ENCODE results near the gene TNFRSF1A.

Gene TNFRSF1A

DNA sequence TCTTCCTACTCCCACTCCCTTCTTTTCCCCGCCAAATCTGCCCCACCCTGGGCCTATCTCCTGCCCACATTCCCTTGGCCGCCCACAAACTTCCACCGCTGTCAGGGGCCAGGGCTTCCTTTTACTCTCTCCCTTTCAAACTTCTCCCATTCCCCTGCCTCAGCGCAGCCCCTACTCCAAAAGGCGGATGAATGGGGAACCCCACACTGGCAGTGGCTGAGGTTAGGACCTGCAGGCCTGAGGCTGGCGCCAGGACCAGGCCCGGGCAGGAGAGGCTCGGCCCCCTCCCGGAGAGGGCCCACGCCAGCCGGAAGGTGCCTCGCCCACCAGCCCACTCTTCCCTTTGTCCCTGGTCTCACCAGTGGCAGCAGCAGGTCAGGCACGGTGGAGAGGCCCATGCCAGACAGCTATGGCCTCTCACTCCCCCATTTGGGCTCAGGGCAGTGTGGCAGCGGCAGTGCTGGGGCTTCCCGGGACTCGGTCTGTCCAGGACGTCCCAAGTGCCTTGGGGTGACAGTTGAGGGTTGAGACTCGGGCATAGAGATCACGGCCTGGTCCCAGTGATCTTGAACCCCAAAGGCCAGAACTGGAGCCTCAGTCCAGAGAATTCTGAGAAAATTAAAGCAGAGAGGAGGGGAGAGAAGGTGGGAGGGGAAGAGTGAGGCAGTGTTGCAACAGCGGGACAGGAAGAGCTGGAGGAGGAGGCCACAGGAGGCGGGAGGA is at the start of gene TNFRSF1A:
TSS of gene TNFRSF1A (minus strand) at position 660 of the 723 bp plus-strand sequence. CDS start at position 398, 262 bp downstream.
- no peak for DNase-seq

- no peak for DNase-seq
Observed at GRCh38 chr12:6391013-6391412, 49.1 kb upstream of the TNFRSF1A start.

- no peak for DNase-seq
Observed at GRCh38 chr12:6390084-6390799, 48.4 kb upstream of the TNFRSF1A start.

DNA sequence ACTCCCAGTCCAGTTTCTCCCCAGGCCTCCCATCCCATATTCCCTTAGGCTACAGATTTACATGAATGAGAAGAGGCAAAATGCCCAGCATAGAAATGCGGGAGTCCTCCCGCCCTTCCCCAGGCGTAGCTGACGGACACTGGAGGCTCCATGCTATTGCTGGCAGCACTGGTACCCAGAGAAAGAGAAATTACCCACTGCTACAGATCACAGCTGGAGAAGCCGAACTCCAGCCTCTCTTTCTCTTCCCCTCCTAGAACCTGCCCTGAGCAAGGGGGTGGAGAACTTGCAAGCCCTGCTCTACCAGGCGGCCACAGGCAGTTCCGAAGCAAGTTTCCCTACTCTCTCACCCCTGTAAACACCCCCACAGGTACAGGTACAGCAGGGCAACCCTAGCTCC is 45.7 kb upstream of the TNFRSF1A start:
- DNase-seq = no peak

DNA sequence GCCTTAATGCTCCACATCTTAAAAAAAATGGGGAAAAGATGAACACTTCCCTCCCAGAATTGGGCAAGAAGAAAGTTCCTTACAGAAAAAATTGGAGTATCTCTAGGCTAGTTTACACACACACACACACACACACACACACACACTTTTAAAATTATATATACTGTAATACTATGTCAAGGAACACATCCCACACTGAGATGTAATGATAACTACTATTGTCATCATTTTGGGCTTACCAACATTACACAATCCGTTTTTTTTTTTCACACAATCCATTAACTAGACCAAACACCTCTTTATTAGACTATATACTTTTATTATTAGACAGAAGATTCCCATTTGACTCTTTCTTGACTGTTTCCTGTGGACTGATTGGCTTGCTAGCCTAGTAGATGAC is 44.6 kb upstream of the TNFRSF1A start:
- DNase-seq = no peak

GRCh38 chr12:6386038-6386437 is 44.2 kb upstream of the TNFRSF1A start:
- no peak for DNase-seq

DNA sequence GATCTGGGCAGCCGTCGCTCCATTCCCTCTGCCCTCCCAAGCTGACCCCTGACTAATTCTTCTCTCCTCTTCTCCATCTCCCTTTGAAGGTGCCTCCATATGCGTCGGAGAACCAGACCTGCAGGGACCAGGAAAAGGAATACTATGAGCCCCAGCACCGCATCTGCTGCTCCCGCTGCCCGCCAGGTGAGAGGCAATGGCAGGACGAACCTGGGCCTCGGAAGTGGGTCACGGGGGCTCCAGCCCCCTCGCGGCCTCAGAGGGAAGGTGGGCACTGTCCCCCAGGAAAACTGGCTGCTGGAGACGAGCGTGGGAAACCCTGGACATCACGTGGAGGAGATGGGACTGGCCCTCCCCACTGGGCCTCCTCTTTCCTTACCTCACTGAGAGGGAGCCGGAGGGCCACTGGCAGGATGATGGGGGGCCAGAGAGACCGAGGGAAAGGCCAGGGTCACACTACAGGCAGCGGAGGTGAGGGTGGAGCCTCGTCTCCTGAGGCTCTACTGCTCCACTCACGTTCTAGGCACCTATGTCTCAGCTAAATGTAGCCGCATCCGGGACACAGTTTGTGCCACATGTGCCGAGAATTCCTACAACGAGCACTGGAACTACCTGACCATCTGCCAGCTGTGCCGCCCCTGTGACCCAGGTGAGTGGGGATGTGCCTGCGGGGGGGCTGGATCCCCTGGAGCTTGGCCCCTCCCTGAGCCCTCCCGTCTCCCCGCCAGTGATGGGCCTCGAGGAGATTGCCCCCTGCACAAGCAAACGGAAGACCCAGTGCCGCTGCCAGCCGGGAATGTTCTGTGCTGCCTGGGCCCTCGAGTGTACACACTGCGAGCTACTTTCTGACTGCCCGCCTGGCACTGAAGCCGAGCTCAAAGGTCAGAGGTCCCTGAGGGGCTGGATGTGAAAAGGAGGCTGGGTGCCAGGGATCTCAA is 42.9 kb upstream of the TNFRSF1A start:
- DNase-seq = no peak

DNA sequence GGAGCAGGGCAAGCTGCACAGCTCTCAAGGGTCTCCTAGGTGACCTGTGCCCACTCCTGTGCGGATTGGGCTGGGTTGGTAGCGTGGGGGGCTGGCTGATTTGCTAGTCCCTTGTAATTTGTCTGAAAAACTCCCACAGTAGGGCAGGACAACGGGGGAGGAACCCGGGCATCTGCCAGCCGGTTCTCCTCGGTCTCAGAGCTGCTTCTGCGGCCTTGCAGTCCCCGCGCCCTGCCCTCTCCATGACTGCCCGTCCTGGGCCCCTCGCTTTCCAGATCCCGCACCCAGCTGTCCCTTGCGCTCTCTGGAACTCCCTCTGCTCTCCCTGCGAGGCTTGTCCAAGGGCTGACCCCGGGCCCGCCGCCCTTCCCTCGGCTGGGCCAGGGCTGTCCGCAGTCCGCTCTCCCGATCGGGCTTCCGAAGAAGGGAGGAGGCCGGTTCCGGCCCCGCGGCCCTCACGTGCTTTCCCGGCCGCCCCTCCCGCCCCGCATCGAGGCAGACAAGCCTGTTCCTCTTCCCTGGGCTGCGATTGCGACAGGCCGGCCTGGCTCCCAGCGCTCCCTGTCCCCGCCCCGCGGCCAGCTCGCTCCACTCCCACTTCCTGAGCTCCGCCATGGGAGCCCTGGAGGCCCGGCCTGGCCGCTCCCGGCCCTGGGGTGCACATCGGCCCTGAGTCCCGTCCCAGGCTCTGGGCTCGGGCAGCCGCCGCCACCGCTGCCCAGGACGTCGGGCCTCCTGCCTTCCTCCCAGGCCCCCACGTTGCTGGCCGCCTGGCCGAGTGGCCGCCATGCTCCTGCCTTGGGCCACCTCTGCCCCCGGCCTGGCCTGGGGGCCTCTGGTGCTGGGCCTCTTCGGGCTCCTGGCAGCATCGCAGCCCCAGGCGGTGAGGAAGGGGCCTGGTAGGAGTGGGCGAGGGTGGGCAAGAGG is 42.0 kb upstream of the TNFRSF1A start, which contains the start of gene LTBR:
TSS of gene LTBR (plus strand) at position 591 of the 927 bp plus-strand sequence. CDS start at position 788, 197 bp downstream.
- DNase-seq = no peak

DNA sequence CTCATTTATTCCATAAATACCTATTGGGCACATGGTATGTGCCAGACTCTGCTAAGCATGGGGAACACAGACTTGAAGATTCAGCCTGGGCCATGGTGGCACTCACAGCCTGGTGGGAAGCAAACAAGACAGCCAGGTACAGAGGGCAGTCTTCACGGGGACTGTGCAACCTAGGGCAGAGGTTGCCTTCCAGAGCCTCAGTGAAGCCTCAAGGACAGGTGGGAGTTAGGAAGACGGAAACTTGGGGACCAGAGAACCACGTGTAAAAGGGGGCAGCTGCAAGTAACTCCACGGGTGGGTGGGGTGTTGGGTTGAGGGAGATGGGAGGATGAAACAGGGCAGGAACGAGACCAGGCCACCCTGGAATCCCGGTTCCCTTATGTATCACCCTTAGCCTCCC is 41.1 kb upstream of the TNFRSF1A start:
- DNase-seq = no peak

- DNase-seq = no peak
Observed at GRCh38 chr12:6382371-6382770, 40.5 kb upstream of the TNFRSF1A start.

GRCh38 chr12:6380141-6381121 is 38.6 kb upstream of the TNFRSF1A start:
- DNase-seq = no peak

DNA sequence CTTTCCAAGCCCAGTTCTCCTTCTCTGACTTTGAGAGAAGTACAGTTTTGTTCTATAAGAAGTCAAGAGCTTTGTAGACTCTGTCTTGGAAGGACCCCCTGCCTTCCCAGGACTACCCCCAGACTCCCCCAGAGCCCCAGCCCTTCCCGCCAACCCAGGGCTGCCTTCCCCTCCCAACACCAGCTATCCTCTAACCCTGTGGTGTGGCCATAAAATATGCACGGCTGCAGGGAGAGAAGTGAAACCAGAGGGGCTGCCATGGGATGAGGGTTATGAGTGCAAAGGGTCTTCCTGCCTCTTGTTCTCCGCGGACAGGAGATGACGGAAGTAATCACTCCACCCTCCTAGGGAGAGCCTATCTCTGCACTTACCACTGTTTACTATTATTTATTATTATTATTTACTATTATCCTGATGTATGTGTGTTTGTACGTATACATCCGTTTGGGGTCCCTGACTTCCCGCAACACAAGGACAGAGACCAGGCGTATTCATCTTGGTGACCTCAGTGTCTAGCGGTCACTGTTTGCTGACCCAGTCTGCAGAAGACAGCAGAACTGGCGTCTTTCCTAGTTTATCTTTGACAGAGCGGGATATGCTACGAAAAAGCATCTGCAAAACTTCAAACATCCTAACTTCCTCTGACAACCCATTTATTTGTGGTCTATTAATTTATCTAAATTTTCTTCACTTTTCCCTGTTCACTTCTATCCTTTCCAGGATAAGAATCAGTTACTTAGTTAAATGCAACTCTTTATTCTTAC is 37.0 kb upstream of the TNFRSF1A start:
- DNase-seq = no peak

DNA sequence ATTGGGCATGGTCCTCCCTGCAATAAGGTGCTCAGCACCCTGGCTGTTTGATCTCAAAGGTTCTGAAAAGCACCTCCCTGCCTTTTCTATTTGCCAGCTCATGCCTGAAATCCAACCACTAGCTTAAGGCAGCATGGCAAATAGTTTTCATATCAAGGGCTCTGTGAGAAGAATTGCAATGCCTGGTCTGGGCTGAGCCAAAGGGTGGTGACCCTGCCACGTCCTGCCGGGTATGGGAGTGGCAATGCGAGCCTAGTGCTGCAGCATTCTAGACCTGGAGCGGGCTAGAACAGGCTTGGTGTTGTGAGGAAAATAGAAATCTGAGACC is 35.8 kb upstream of the TNFRSF1A start:
- no peak for DNase-seq

- DNase-seq = no peak
Observed at GRCh38 chr12:6376870-6377666, 35.2 kb upstream of the TNFRSF1A start.

- DNase-seq = no peak
Observed at GRCh38 chr12:6376079-6376869, 34.4 kb upstream of the TNFRSF1A start.

DNA sequence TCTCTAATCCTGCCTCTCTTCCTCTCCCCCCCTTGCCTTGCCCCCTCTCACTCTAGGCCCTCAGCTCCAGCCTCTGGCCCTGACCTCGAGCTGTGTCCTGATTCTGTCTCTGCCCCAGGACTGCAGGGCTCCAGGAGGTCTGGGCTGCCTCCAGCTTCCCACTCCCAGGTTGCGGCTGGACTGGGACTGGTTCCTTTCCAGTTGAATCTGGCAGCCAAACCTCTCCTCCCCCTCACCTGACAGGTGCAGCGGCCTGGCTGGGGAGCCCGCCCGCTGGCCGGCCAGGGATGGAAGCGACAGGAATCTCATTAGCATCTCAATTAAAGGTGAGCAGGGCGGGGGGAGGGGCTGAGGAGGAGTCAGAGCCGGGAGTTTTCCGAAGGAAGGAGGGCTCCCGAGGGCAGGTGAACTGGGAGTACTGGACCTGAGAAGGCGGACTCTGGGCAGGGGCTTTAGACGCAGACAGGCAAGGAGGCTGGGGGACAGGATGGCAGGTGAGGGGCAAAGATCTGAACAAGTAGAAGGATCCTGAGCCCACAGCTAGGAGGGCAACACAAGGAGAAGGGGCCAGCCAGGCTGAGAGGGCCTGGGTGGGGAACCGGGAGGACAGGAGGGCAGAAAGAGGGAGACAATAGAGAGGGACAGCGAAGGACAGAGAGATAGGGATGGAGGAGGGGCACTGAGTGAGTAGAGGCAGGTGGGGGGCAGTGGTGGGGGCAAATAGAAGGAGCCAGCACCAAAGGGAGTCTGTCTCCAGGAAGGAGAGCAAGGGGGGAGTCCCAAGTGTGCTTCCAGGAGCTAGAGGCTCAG is 33.6 kb upstream of the TNFRSF1A start, which contains the start of gene SCNN1A:
TSS of gene SCNN1A (minus strand) at position 295 of the 810 bp plus-strand sequence. CDS start 780 bp downstream, outside the sequence.
- no peak for DNase-seq

DNA sequence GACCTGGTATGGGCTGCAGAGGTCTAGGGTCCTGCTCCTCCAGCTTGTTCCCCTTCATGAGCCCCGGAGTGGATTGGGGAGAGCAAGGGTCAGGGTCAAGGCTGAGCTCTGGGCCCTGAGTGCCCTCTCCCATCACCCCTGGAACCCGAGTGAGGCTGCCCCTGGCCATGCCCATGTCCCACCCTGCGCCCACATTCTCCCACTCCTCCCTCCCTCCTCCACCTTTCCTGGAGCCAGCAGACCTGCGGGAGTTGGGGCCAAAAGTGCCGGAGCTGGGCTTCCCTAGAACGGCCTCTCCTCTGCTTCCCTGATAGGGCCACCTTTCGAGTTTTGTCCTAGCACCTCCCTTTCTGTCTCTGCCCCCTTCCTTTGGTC is 32.9 kb upstream of the TNFRSF1A start:
- DNase-seq = no peak
